ENCODE data around the gene EMX1. TPM values are rescaled to one million over a fixed set of nuclear protein-coding genes. Genes with fewer than 3 reads are reported as not detected.

EMX1 gene
- not detected for total RNA-seq

DNA sequence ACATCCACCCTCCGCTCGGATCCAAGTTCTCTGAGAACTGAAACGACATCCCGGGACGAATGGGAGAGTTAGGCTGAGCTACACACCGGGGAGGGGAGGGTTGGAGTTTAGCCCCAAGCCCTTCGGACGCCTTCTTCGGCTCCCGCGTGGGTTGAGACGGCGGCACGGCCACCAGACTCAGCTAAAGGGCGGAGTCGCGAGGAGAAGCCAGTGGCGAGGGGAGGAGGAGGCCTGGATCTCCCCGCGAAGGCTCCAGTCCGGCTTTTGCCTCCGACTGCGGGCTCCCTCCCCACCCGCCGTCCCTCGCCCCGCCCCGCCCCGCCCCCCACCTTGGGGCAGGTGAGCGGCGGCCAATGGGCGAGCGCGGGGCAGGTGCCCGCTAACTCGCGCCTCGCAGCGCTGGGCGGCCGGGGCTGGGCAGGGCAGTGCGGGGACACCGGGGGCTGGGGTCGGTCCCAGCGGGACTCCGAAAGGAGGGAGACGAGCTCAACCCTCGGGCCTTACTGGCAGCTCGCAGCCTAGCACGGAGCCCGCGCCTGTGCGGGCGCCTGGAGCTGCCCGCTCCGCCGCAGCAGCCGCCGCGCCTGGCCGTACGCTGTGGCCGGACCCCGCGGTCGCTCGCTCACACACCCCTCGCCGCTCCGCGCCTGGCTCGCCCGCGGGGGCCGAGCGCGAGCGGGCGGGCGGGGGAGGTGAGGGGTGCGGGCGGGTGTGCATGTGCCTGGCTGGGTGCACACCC lies at the start of gene EMX1:
Gene EMX1 (plus strand): TSS at position 382 of the 739 bp plus-strand sequence. CDS start 334 bp downstream, at position 716.

DNA sequence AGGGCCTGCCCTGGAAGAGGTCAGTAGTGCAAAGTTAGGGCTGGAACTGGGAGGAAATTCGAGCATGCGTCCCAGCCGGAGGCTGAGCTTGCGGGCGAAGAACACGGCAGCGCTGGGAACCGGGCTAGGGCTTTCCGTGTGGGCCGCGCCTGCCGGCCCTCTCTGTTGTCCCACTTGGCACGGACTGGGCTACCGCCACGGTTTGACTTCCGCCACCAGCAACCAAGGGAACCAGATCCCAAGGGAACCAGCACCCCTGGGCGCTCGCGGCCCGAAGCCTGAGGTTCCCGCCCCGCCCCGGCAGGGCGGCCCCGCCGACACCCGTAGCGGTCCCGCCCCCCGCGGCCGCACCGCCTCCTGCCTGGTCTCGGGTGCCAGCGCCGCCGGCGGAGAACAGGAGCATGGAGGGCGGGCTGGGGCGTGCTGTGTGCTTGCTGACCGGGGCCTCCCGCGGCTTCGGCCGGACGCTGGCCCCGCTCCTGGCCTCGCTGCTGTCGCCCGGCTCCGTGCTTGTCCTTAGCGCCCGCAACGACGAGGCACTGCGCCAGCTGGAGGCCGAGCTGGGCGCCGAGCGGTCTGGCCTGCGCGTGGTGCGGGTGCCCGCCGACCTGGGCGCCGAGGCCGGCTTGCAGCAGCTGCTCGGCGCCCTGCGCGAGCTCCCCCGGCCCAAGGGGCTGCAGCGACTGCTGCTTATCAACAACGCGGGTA lies 30.1 kb upstream of the EMX1 start, which contains the start of gene SPR:
Gene SPR (plus strand): TSS at position 377 of the 708 bp plus-strand sequence. CDS start 25 bp downstream, at position 402.

Other genes starting within 250 kb of the EMX1 start
- 10 to 100 TPM; 15.2 to 16.3 TPM for gene EXOC6B, start 91.5 kb upstream of the EMX1 start, total RNA-seq
- under 1 TPM; 0.13 to 0.31 TPM for gene SPR, start 30.1 kb upstream of the EMX1 start, total RNA-seq
- 1 to 10 TPM; 5.3 to 8.0 TPM for gene SFXN5, start 154.2 kb downstream of the EMX1 start, total RNA-seq
- 1 to 10 TPM; 6.2 to 6.9 TPM for gene RAB11FIP5, start 195.4 kb downstream of the EMX1 start, total RNA-seq

Measured in activated naive CD4-positive, alpha-beta T cell treated with anti-CD3 and anti-CD28 coated beads, Interleukin-2, amount 10 ng/mL, durations not matched to agents 5 hours and 36 hours (primary cell).